ENCODE results near the gene PPEF1.
"Not testable (repeated sequence)": the region's sequence is repeated elsewhere in the genome, so short reads cannot be mapped to it uniquely, and the experiment has no call there.

The PPEF1 gene

GRCh38 chrX:18702362-18703195 lies 4.9 kb upstream of the PPEF1 start:
- FAIRE-seq, result no peak

- no peak for FAIRE-seq
Observed at GRCh38 chrX:18709833-18710232, 2.4 kb downstream of the PPEF1 start.

- FAIRE-seq, result no peak
Observed at GRCh38 chrX:18714910-18715309, 7.5 kb downstream of the PPEF1 start.

GRCh38 chrX:18719852-18720251 lies 12.4 kb downstream of the PPEF1 start:
- FAIRE-seq, result no peak

- FAIRE-seq, result no peak
Observed at GRCh38 chrX:18721683-18722499, 14.4 kb downstream of the PPEF1 start.

GRCh38 chrX:18722500-18723071 lies 15.1 kb downstream of the PPEF1 start:
- FAIRE-seq, result no peak

GRCh38 chrX:18725310-18725943 lies 18.0 kb downstream of the PPEF1 start:
- no peak for FAIRE-seq

GRCh38 chrX:18733287-18733686 lies 25.8 kb downstream of the PPEF1 start:
- FAIRE-seq, result no peak

GRCh38 chrX:18739609-18740008 lies 32.2 kb downstream of the PPEF1 start:
- FAIRE-seq, result not testable (repeated sequence)

- FAIRE-seq, result no peak
Observed at GRCh38 chrX:18748499-18748898, 41.1 kb downstream of the PPEF1 start.

- FAIRE-seq, result no peak
Observed at GRCh38 chrX:18753631-18754030, 46.2 kb downstream of the PPEF1 start.

GRCh38 chrX:18755651-18756050 lies 48.2 kb downstream of the PPEF1 start:
- no peak for FAIRE-seq

- FAIRE-seq, result no peak
Observed at GRCh38 chrX:18757956-18758932, 50.8 kb downstream of the PPEF1 start.

- FAIRE-seq, result no peak
Observed at GRCh38 chrX:18761750-18762149, 54.3 kb downstream of the PPEF1 start.

- FAIRE-seq, result not testable (repeated sequence)
Observed at GRCh38 chrX:18763106-18763505, 55.7 kb downstream of the PPEF1 start.

GRCh38 chrX:18769364-18769763 lies 61.9 kb downstream of the PPEF1 start:
- no peak for FAIRE-seq

- no peak for FAIRE-seq
Observed at GRCh38 chrX:18769812-18770573, 62.5 kb downstream of the PPEF1 start.

GRCh38 chrX:18789916-18790315 lies 82.5 kb downstream of the PPEF1 start:
- no peak for FAIRE-seq

- FAIRE-seq, result no peak
Observed at GRCh38 chrX:18792828-18793227, 85.4 kb downstream of the PPEF1 start.

GRCh38 chrX:18793601-18794089 lies 86.2 kb downstream of the PPEF1 start:
- FAIRE-seq, result no peak

GRCh38 chrX:18797141-18797540 lies 89.7 kb downstream of the PPEF1 start:
- no peak for FAIRE-seq
